ENCODE results near the gene GCA. TPM values are rescaled to one million over a fixed set of nuclear protein-coding genes. Genes with fewer than 3 reads are reported as not detected.

Gene GCA
- total and polyA plus RNA-seq, 2 of the 13 experiments (the other 11 are each of a cell fraction or from before 2014, with no cell fraction given): 42.0 to 48.3 TPM

- no peaks in the 10 kb centered on the region for H3K36me3 ChIP-seq (replicated peaks in 1 of 2; ENCODE audit: control insufficient read depth in 1 of 2, insufficient read depth in 2 of 2, low read length in 2 of 2)
- H3K27ac ChIP-seq (ENCODE audit: extremely low read length, insufficient read depth, low read length): no peak overlapping the region
- no peaks in the 10 kb centered on the region for H3K79me2 ChIP-seq (ENCODE audit: insufficient read depth, low read length)
- DNase-seq (ENCODE audit: low spot score): peak; percentile 62
- WGBS (ENCODE audit: low lambda C conversion rate): 6% methylated on average over 6 of the region's 6 CpGs
- H3K27me3 ChIP-seq (ENCODE audit: control insufficient read depth in 1 of 2, insufficient read depth in 2 of 2, low read length in 2 of 2): no peaks in the 10 kb centered on the region
- no peak overlapping the region for H3K4me2 ChIP-seq (ENCODE audit: low read depth, low read length)
- H3K4me3 ChIP-seq (replicated peaks in 1 of 3; ENCODE audit: insufficient read depth in 1 of 3, low read depth in 2 of 3, low read length in 3 of 3): no peak overlapping the region
- H3K9me3 ChIP-seq (ENCODE audit: low read length): no peaks in the 10 kb centered on the region
- BruUV-seq (replicated peaks): no TSS peak
- in situ Hi-C loops (cut with HindIII; ENCODE audit: extremely low pct_ligation_motif_present, low pct_unique_long_range_greater_than_20kb): loop anchor here (25.0 kb wide), 1 partner anchor 314 kb away; no protein-coding TSS in a partner anchor
- POLR2A ChIA-PET: no interaction called here
- H4K20me1 ChIP-seq (ENCODE audit: insufficient read depth, low read length): no peaks in the 10 kb centered on the region
- ATAC-seq: peak; percentile 87
- no peaks in the 10 kb centered on the region for H3K4me1 ChIP-seq (ENCODE audit: insufficient read depth, low read length)
- intact Hi-C loops (cut with micrococcal nuclease; ENCODE audit: unreplicated experiment): loop anchor here (1.0 kb wide), 1 partner anchor 17 kb away; the partner anchor contains the start of gene IFIH1
- no peak overlapping the region for H2AFZ ChIP-seq (ENCODE audit: low read length)
- FAIRE-seq: no peak
- H3K9ac ChIP-seq (ENCODE audit: insufficient read depth, low read depth, low read length): no peak overlapping the region
- CTCF ChIA-PET (ENCODE audit: low intra/inter-chr PET ratio, low total read pairs): interaction anchor here (1.1 to 1.9 kb wide), 4 partner anchors 18 to 715 kb away, joined by 3 to 10 read pairs (median 4); no protein-coding TSS in a partner anchor
- TF ChIP-seq ZNF782 (CRISPR knock-in tag; IDR thresholded peaks at IDR 0.05; ENCODE audit: borderline replicate concordance) (no peak), ARID5B (CRISPR knock-in tag; IDR thresholded peaks at IDR 0.05) (peak; percentile 33; the same call in 1 of the 2 replicates), HOMEZ (CRISPR knock-in tag; IDR thresholded peaks at IDR 0.05; ENCODE audit: low read depth) (peak; percentile 41; the same call in 1 of the 2 replicates), CREB1 (IDR thresholded peaks at IDR 0.05) (no peak), CREB1 (CRISPR knock-in tag; IDR thresholded peaks at IDR 0.05) (peak; percentile 20; the same call in 1 of the 2 replicates), STAG1 (CRISPR knock-in tag; IDR thresholded peaks at IDR 0.05) (peak; percentile 64), SMC3 (IDR thresholded peaks at IDR 0.05; ENCODE audit: low read length) (peak; percentile 56), HIC2 (CRISPR knock-in tag; IDR thresholded peaks at IDR 0.05; ENCODE audit: low read depth) (no peak), TEAD3 (CRISPR knock-in tag; optimal IDR thresholded peaks at IDR 0.05; ENCODE audit: borderline replicate concordance) (peak; percentile 27), HOXA3 (CRISPR knock-in tag; IDR thresholded peaks at IDR 0.05) (no peak), ZNF550 (CRISPR knock-in tag; IDR thresholded peaks at IDR 0.05; ENCODE audit: borderline replicate concordance) (no peak)
- TF ChIP-seq, protein P1, sequence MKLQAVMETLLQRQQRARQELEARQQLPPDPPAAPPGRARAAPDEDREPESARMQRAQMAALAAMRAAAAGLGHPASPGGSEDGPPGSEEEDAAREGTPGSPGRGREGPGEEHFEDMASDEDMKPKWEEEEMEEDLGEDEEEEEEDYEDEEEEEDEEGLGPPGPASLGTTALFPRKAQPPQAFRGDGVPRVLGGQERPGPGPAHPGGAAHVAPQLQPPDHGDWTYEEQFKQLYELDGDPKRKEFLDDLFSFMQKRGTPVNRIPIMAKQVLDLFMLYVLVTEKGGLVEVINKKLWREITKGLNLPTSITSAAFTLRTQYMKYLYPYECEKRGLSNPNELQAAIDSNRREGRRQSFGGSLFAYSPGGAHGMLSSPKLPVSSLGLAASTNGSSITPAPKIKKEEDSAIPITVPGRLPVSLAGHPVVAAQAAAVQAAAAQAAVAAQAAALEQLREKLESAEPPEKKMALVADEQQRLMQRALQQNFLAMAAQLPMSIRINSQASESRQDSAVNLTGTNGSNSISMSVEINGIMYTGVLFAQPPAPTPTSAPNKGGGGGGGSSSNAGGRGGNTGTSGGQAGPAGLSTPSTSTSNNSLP (IDR thresholded peaks at IDR 0.05; ENCODE audit: low read depth, low read length): peak; percentile 92
- TF ChIP-seq, protein P2, sequence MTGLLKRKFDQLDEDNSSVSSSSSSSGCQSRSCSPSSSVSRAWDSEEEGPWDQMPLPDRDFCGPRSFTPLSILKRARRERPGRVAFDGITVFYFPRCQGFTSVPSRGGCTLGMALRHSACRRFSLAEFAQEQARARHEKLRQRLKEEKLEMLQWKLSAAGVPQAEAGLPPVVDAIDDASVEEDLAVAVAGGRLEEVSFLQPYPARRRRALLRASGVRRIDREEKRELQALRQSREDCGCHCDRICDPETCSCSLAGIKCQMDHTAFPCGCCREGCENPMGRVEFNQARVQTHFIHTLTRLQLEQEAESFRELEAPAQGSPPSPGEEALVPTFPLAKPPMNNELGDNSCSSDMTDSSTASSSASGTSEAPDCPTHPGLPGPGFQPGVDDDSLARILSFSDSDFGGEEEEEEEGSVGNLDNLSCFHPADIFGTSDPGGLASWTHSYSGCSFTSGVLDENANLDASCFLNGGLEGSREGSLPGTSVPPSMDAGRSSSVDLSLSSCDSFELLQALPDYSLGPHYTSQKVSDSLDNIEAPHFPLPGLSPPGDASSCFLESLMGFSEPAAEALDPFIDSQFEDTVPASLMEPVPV (CRISPR knock-in tag; IDR thresholded peaks at IDR 0.05): no peak
These were observed 42.7 kb upstream of the GCA start for GRCh38 chr2:162301151-162301804.
